Stimulated activated memory B cell treated with anti-CD40 and anti-IgM and Interleukin-4, amounts not matched to agents 10 μg/mL and 1 μg/mL and 100 μg/mL, for 72 hours (primary cell): ENCODE measurements around the gene ZNFX1.
"Not testable (repeated sequence)": the region's sequence is repeated elsewhere in the genome, so short reads cannot be mapped to it uniquely, and the experiment has no call there.

ENCODE experiments used
- ATAC-seq: fragments of 150-1000 bp; cut with Tn5 transposase; 2 replicates; pipeline ENCODE4 v1.10.0; 2021
- H3K27ac Mint-ChIP-seq: one replicate; pipeline ENCODE4 v1.8.0; 2022; ENCODE audit warnings: mild to moderate bottlenecking, mixed read lengths
- H3K27me3 Mint-ChIP-seq: one replicate; pipeline ENCODE4 v1.8.0; 2022; ENCODE audit warnings: mixed read lengths
- H3K36me3 Mint-ChIP-seq: one replicate; pipeline ENCODE4 v1.8.0; 2022; ENCODE audit warnings: mixed read lengths
- H3K4me1 Mint-ChIP-seq: one replicate; pipeline ENCODE4 v1.8.0; 2022; ENCODE audit warnings: mixed read lengths
- H3K4me3 Mint-ChIP-seq: one replicate; pipeline ENCODE4 v1.8.0; 2022; ENCODE audit warnings: mild to moderate bottlenecking, moderate library complexity, mixed read lengths
- H3K9me3 Mint-ChIP-seq: one replicate; pipeline ENCODE4 v1.8.0; 2022; ENCODE audit warnings: mixed read lengths

ZNFX1 gene

GRCh38 chr20:49306903-49307620 is 29.2 kb upstream of the ZNFX1 start:
- ATAC-seq, result no peak
- H3K4me3 Mint-ChIP-seq, result no peak overlapping the region
- peaks cover 10% of the 10 kb centered on the region for H3K36me3 Mint-ChIP-seq
- peaks cover 7% of the 10 kb centered on the region for H3K9me3 Mint-ChIP-seq
- no peak overlapping the region for H3K27ac Mint-ChIP-seq
- peaks cover 26% of the 10 kb centered on the region for H3K27me3 Mint-ChIP-seq
- H3K4me1 Mint-ChIP-seq, result no peaks in the 10 kb centered on the region

- no peaks in the 10 kb centered on the region for H3K4me1 Mint-ChIP-seq
- ATAC-seq, result no peak
- H3K4me3 Mint-ChIP-seq, result no peak overlapping the region
- no peak overlapping the region for H3K27ac Mint-ChIP-seq
- no peaks in the 10 kb centered on the region for H3K27me3 Mint-ChIP-seq
- no peaks in the 10 kb centered on the region for H3K36me3 Mint-ChIP-seq
- no peaks in the 10 kb centered on the region for H3K9me3 Mint-ChIP-seq
Measured at GRCh38 chr20:49303065-49303552, 25.3 kb upstream of the ZNFX1 start.

- Mint-ChIP-seq H3K27me3 (no peaks in the 10 kb centered on the region), H3K4me3 (no peak overlapping the region), H3K36me3 (peaks cover 41% of the 10 kb centered on the region), H3K4me1 (no peaks in the 10 kb centered on the region), H3K9me3 (peaks cover 3% of the 10 kb centered on the region), H3K27ac (no peak overlapping the region)
- no peak for ATAC-seq
Measured at GRCh38 chr20:49297605-49298530, 20.0 kb upstream of the ZNFX1 start.

- H3K4me3 Mint-ChIP-seq, ATAC-seq, H3K9me3 Mint-ChIP-seq, H3K27ac Mint-ChIP-seq, H3K27me3 Mint-ChIP-seq: not testable (repeated sequence)
- peaks cover 16% of the 10 kb centered on the region for H3K4me1 Mint-ChIP-seq
- peaks cover 77% of the 10 kb centered on the region for H3K36me3 Mint-ChIP-seq
Measured at GRCh38 chr20:49294002-49294654, 16.3 kb upstream of the ZNFX1 start.

GRCh38 chr20:49293122-49293521 is 15.3 kb upstream of the ZNFX1 start:
- no peak for ATAC-seq
- no peak overlapping the region for H3K27ac Mint-ChIP-seq
- peaks cover 17% of the 10 kb centered on the region for H3K4me1 Mint-ChIP-seq
- no peaks in the 10 kb centered on the region for H3K27me3 Mint-ChIP-seq
- H3K9me3 Mint-ChIP-seq, result peaks cover 3% of the 10 kb centered on the region
- H3K36me3 Mint-ChIP-seq, result peaks cover 87% of the 10 kb centered on the region
- no peak overlapping the region for H3K4me3 Mint-ChIP-seq

- Mint-ChIP-seq H3K4me3 (no peak overlapping the region), H3K27me3 (no peaks in the 10 kb centered on the region), H3K36me3 (peaks cover 92% of the 10 kb centered on the region), H3K4me1 (peaks cover 28% of the 10 kb centered on the region), H3K27ac (no peak overlapping the region), H3K9me3 (peaks cover 7% of the 10 kb centered on the region)
- no peak for ATAC-seq
Measured at GRCh38 chr20:49292010-49292409, 14.2 kb upstream of the ZNFX1 start.

- H3K27ac Mint-ChIP-seq, result peak overlapping the region; percentile 53
- peaks cover 92% of the 10 kb centered on the region for H3K36me3 Mint-ChIP-seq
- H3K27me3 Mint-ChIP-seq, result no peaks in the 10 kb centered on the region
- peak; percentile 54 for ATAC-seq
- no peak overlapping the region for H3K4me3 Mint-ChIP-seq
- H3K4me1 Mint-ChIP-seq, result peaks cover 33% of the 10 kb centered on the region
- peaks cover 14% of the 10 kb centered on the region for H3K9me3 Mint-ChIP-seq
Measured at GRCh38 chr20:49291200-49291599, 13.3 kb upstream of the ZNFX1 start.

- no peak for ATAC-seq
- Mint-ChIP-seq H3K27ac (peak overlapping the region; percentile 53), H3K27me3 (no peaks in the 10 kb centered on the region)
Measured at GRCh38 chr20:49290608-49291191, 12.8 kb upstream of the ZNFX1 start.

GRCh38 chr20:49288784-49289696 is 11.2 kb upstream of the ZNFX1 start:
- no peak overlapping the region for H3K4me3 Mint-ChIP-seq
- peaks cover 22% of the 10 kb centered on the region for H3K9me3 Mint-ChIP-seq
- no peak for ATAC-seq
- no peak overlapping the region for H3K27ac Mint-ChIP-seq
- H3K36me3 Mint-ChIP-seq, result peaks cover 96% of the 10 kb centered on the region
- peaks cover 53% of the 10 kb centered on the region for H3K4me1 Mint-ChIP-seq
- no peaks in the 10 kb centered on the region for H3K27me3 Mint-ChIP-seq

More at GRCh38 chr20:49290608-49291191, 12.8 kb upstream of the ZNFX1 start:
- Mint-ChIP-seq H3K9me3 (peaks cover 17% of the 10 kb centered on the region), H3K4me1 (peaks cover 37% of the 10 kb centered on the region), H3K36me3 (peaks cover 92% of the 10 kb centered on the region), H3K4me3 (no peak overlapping the region)

- Mint-ChIP-seq H3K4me1 (peaks cover 60% of the 10 kb centered on the region), H3K4me3 (no peak overlapping the region), H3K36me3 (peaks cover 99% of the 10 kb centered on the region), H3K27ac (no peak overlapping the region), H3K9me3 (peaks cover 26% of the 10 kb centered on the region), H3K27me3 (no peaks in the 10 kb centered on the region)
- ATAC-seq, result no peak
Measured at GRCh38 chr20:49288250-49288751, 10.4 kb upstream of the ZNFX1 start.

- peak overlapping the region; percentile 59 for H3K27ac Mint-ChIP-seq
- H3K36me3 Mint-ChIP-seq, result peaks cover 99% of the 10 kb centered on the region
- no peak overlapping the region for H3K4me3 Mint-ChIP-seq
- ATAC-seq, result no peak
- no peaks in the 10 kb centered on the region for H3K27me3 Mint-ChIP-seq
- H3K4me1 Mint-ChIP-seq, result peaks cover 66% of the 10 kb centered on the region
- H3K9me3 Mint-ChIP-seq, result peaks cover 31% of the 10 kb centered on the region
Measured at GRCh38 chr20:49287555-49288249, 9.8 kb upstream of the ZNFX1 start.

GRCh38 chr20:49286689-49287551 is 9.1 kb upstream of the ZNFX1 start:
- ATAC-seq, result peak; percentile 69
- H3K27ac Mint-ChIP-seq, result peak overlapping the region; percentile 59
- no peaks in the 10 kb centered on the region for H3K27me3 Mint-ChIP-seq
- peaks cover 74% of the 10 kb centered on the region for H3K4me1 Mint-ChIP-seq
- H3K4me3 Mint-ChIP-seq, result peak overlapping the region; percentile 50
- peaks cover 99% of the 10 kb centered on the region for H3K36me3 Mint-ChIP-seq
- peaks cover 31% of the 10 kb centered on the region for H3K9me3 Mint-ChIP-seq
